ENCODE measurements around the gene IGSF21.

Gene IGSF21

DNA sequence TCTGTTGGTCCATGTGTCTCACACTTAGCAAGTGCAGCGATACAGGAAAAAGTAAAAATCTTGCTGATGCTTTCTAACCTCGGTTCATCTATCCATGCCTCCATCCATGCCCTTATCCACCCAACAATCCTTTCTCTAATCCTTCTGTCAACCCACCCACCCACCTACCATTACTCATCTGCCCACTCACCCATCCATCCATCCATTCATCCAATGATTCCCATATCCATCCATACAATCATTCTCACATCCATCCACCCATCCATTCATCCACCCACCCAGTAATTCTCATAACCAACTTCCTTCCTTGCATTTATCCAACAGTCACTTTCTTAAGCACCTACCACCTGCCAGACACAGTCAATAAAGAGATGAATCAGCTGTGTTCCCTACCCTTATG, 6.1 kb upstream of the IGSF21 start:
- Histone ChIP-seq H3K27me3 (ENCODE audit: insufficient read depth, low read length) (peaks cover 9% of the 10 kb centered on the region), H3K27ac (ENCODE audit: low read depth, low read length) (no peak overlapping the region), H3K9ac (ENCODE audit: low read length) (no peak overlapping the region), H3K4me2 (ENCODE audit: low read length) (no peak overlapping the region), H3K23ac (ENCODE audit: low read length) (no peak overlapping the region), H4K91ac (ENCODE audit: low read depth, low read length) (no peak overlapping the region), H4K8ac (ENCODE audit: low read depth, low read length) (no peak overlapping the region), H4K12ac (ENCODE audit: low read depth, low read length) (no peak overlapping the region), H3K79me1 (ENCODE audit: low read length) (no peaks in the 10 kb centered on the region), H3K9me3 (ENCODE audit: insufficient read depth, low read depth, low read length) (peaks cover 6% of the 10 kb centered on the region), H3K4ac (ENCODE audit: low read depth, low read length) (no peak overlapping the region), H3K18ac (ENCODE audit: low read length) (no peak overlapping the region), H3K36me3 (ENCODE audit: control insufficient read depth in 1 of 2, insufficient read depth in 2 of 2, low read length in 2 of 2) (no peaks in the 10 kb centered on the region), H3K4me1 (ENCODE audit: control insufficient read depth in 1 of 2, insufficient read depth in 2 of 2, low read length in 2 of 2) (no peaks in the 10 kb centered on the region), H2BK12ac (ENCODE audit: low read length) (no peak overlapping the region), H3K79me2 (ENCODE audit: control insufficient read depth, insufficient read depth, low read length, poor library complexity) (no peaks in the 10 kb centered on the region), H3K4me3 (ENCODE audit: low read depth, low read length) (no peak overlapping the region), H2AK5ac (ENCODE audit: low read length) (no peak overlapping the region), H2AFZ (ENCODE audit: insufficient read depth, low read length, poor library complexity) (no peak overlapping the region), H2BK120ac (ENCODE audit: insufficient read depth, low read length, poor library complexity) (no peak overlapping the region), H3K14ac (ENCODE audit: low read length) (no peak overlapping the region), H2BK5ac (ENCODE audit: low read depth, low read length, poor library complexity) (no peak overlapping the region)
- no peak for DNase-seq
- WGBS (ENCODE audit: extremely low coverage, insufficient coverage, insufficient read length): no CpG with 5 or more reads among the region's 2 CpGs

GRCh38 chr1:18103788-18104421, 3.7 kb upstream of the IGSF21 start:
- Histone ChIP-seq H3K27ac (ENCODE audit: low read depth, low read length) (no peak overlapping the region), H2BK120ac (ENCODE audit: insufficient read depth, low read length, poor library complexity) (no peak overlapping the region), H4K91ac (ENCODE audit: low read depth, low read length) (no peak overlapping the region), H3K9ac (ENCODE audit: low read length) (no peak overlapping the region), H3K4me3 (ENCODE audit: low read depth, low read length) (peak overlapping the region; percentile 51), H3K18ac (ENCODE audit: low read length) (no peak overlapping the region), H3K79me2 (ENCODE audit: control insufficient read depth, insufficient read depth, low read length, poor library complexity) (no peaks in the 10 kb centered on the region), H3K36me3 (ENCODE audit: control insufficient read depth in 1 of 2, insufficient read depth in 2 of 2, low read length in 2 of 2) (no peaks in the 10 kb centered on the region), H3K27me3 (ENCODE audit: insufficient read depth, low read length) (peaks cover 30% of the 10 kb centered on the region), H2BK5ac (ENCODE audit: low read depth, low read length, poor library complexity) (no peak overlapping the region), H3K4me1 (ENCODE audit: control insufficient read depth in 1 of 2, insufficient read depth in 2 of 2, low read length in 2 of 2) (no peaks in the 10 kb centered on the region), H3K23ac (ENCODE audit: low read length) (peak overlapping the region; percentile 55), H3K9me3 (ENCODE audit: insufficient read depth, low read depth, low read length) (peaks cover 7% of the 10 kb centered on the region), H3K4ac (ENCODE audit: low read depth, low read length) (no peak overlapping the region), H2AK5ac (ENCODE audit: low read length) (no peak overlapping the region), H2AFZ (ENCODE audit: insufficient read depth, low read length, poor library complexity) (no peak overlapping the region), H4K12ac (ENCODE audit: low read depth, low read length) (no peak overlapping the region), H3K4me2 (ENCODE audit: low read length) (no peak overlapping the region), H3K14ac (ENCODE audit: low read length) (no peak overlapping the region), H3K79me1 (ENCODE audit: low read length) (no peaks in the 10 kb centered on the region), H2BK12ac (ENCODE audit: low read length) (no peak overlapping the region), H4K8ac (ENCODE audit: low read depth, low read length) (no peak overlapping the region)
- WGBS (ENCODE audit: extremely low coverage, insufficient coverage, insufficient read length): no CpG with 5 or more reads among the region's 7 CpGs
- no peak for DNase-seq

DNA sequence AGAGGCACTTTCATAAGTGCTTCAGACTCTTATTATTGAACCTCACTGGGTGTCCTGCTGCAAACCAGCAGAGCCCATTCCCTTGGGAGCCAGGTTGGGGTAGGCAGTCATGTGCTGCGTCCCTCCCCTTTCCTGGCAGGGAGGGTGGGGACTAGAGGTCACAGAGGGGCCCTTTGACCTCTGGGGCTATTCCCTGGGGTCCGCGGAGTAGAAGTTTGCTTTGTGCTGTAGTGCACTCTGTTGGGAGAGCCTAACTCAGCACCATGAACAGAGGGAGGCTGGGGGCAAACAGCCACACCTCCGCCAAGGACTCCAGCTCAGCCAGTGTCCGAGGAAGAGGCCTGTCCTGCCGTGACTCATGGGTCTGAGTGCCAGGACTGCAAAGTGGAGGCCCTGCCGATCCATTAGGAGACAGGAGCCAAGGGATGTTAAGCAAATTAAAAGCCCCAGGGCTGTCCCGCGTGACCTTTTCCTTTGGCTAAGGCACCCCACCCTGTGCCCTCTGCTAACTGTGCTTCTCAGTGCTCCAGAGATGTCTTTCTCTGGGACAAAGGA, 3.0 kb upstream of the IGSF21 start:
- Histone ChIP-seq H3K27me3 (ENCODE audit: insufficient read depth, low read length) (peaks cover 38% of the 10 kb centered on the region), H3K14ac (ENCODE audit: low read length) (no peak overlapping the region), H3K9me3 (ENCODE audit: insufficient read depth, low read depth, low read length) (peaks cover 8% of the 10 kb centered on the region), H3K79me2 (ENCODE audit: control insufficient read depth, insufficient read depth, low read length, poor library complexity) (no peaks in the 10 kb centered on the region), H3K4me3 (ENCODE audit: low read depth, low read length) (no peak overlapping the region), H3K79me1 (ENCODE audit: low read length) (no peaks in the 10 kb centered on the region), H3K23ac (ENCODE audit: low read length) (no peak overlapping the region), H4K8ac (ENCODE audit: low read depth, low read length) (no peak overlapping the region), H3K18ac (ENCODE audit: low read length) (no peak overlapping the region), H2BK12ac (ENCODE audit: low read length) (no peak overlapping the region), H2BK120ac (ENCODE audit: insufficient read depth, low read length, poor library complexity) (no peak overlapping the region), H4K91ac (ENCODE audit: low read depth, low read length) (no peak overlapping the region), H3K4me2 (ENCODE audit: low read length) (no peak overlapping the region), H2AK5ac (ENCODE audit: low read length) (no peak overlapping the region), H3K27ac (ENCODE audit: low read depth, low read length) (no peak overlapping the region), H2BK5ac (ENCODE audit: low read depth, low read length, poor library complexity) (no peak overlapping the region), H2AFZ (ENCODE audit: insufficient read depth, low read length, poor library complexity) (no peak overlapping the region), H3K4me1 (ENCODE audit: control insufficient read depth in 1 of 2, insufficient read depth in 2 of 2, low read length in 2 of 2) (no peaks in the 10 kb centered on the region), H3K9ac (ENCODE audit: low read length) (no peak overlapping the region), H3K4ac (ENCODE audit: low read depth, low read length) (no peak overlapping the region), H3K36me3 (ENCODE audit: control insufficient read depth in 1 of 2, insufficient read depth in 2 of 2, low read length in 2 of 2) (no peaks in the 10 kb centered on the region), H4K12ac (ENCODE audit: low read depth, low read length) (no peak overlapping the region)
- no CpG with 5 or more reads among the region's 9 CpGs for WGBS (ENCODE audit: extremely low coverage, insufficient coverage, insufficient read length)
- no peak for DNase-seq

GRCh38 chr1:18105196-18105595, 2.4 kb upstream of the IGSF21 start:
- no peak overlapping the region for H3K4me2 ChIP-seq (ENCODE audit: low read length)
- no peak overlapping the region for H3K27ac ChIP-seq (ENCODE audit: low read depth, low read length)
- no peak overlapping the region for H2AFZ ChIP-seq (ENCODE audit: insufficient read depth, low read length, poor library complexity)
- WGBS (ENCODE audit: extremely low coverage, insufficient coverage, insufficient read length): no CpG with 5 or more reads among the region's 4 CpGs
- H4K8ac ChIP-seq (ENCODE audit: low read depth, low read length): no peak overlapping the region
- no peak overlapping the region for H4K12ac ChIP-seq (ENCODE audit: low read depth, low read length)
- no peak overlapping the region for H3K9ac ChIP-seq (ENCODE audit: low read length)
- H2AK5ac ChIP-seq (ENCODE audit: low read length): no peak overlapping the region
- H3K27me3 ChIP-seq (ENCODE audit: insufficient read depth, low read length): peaks cover 43% of the 10 kb centered on the region
- H2BK12ac ChIP-seq (ENCODE audit: low read length): no peak overlapping the region
- no peaks in the 10 kb centered on the region for H3K36me3 ChIP-seq (ENCODE audit: control insufficient read depth in 1 of 2, insufficient read depth in 2 of 2, low read length in 2 of 2)
- H3K79me1 ChIP-seq (ENCODE audit: low read length): no peaks in the 10 kb centered on the region
- peaks cover 8% of the 10 kb centered on the region for H3K9me3 ChIP-seq (ENCODE audit: insufficient read depth, low read depth, low read length)
- H3K79me2 ChIP-seq (ENCODE audit: control insufficient read depth, insufficient read depth, low read length, poor library complexity): no peaks in the 10 kb centered on the region
- H3K4me3 ChIP-seq (ENCODE audit: low read depth, low read length): no peak overlapping the region
- H2BK5ac ChIP-seq (ENCODE audit: low read depth, low read length, poor library complexity): no peak overlapping the region
- H3K14ac ChIP-seq (ENCODE audit: low read length): no peak overlapping the region
- H3K4me1 ChIP-seq (ENCODE audit: control insufficient read depth in 1 of 2, insufficient read depth in 2 of 2, low read length in 2 of 2): peaks cover 0 to 2% of the 10 kb centered on the region in 2 experiments
- H4K91ac ChIP-seq (ENCODE audit: low read depth, low read length): no peak overlapping the region
- H3K4ac ChIP-seq (ENCODE audit: low read depth, low read length): no peak overlapping the region
- no peak overlapping the region for H2BK120ac ChIP-seq (ENCODE audit: insufficient read depth, low read length, poor library complexity)
- no peak overlapping the region for H3K23ac ChIP-seq (ENCODE audit: low read length)
- DNase-seq: no peak
- H3K18ac ChIP-seq (ENCODE audit: low read length): no peak overlapping the region

All from trophoblast cell (in vitro differentiated cells and primary cell).